ACC112 (cell line): Measurements from ENCODE around the gene KCNB1.

Experiments used
- H2AFZ ChIP-seq: fragments of 200-600 bp; sonication (generic); one replicate; pipeline ENCODE4 v1.6.0; 2017; ENCODE audit warnings: antibody characterized with exemption, low read length; ENCODE audit not compliant: unreplicated experiment
- H3K27ac ChIP-seq: fragments of 200-600 bp; sonication (generic); 2 replicates; pipeline ENCODE4 v1.5.1; 2014; ENCODE audit warnings: low read depth, mild to moderate bottlenecking, antibody characterized with exemption, low read length, moderate library complexity
- H3K27me3 ChIP-seq: fragments of 200-600 bp; sonication (generic); 2 replicates; pipeline ENCODE4 v1.6.1; 2014; ENCODE audit warnings: mild to moderate bottlenecking, antibody characterized with exemption, low read length, moderate library complexity, mixed read lengths; ENCODE audit not compliant: insufficient read depth
- H3K36me3 ChIP-seq: fragments of 200-600 bp; sonication (generic); 2 replicates; pipeline ENCODE4 v1.6.1; 2016; ENCODE audit warnings: mild to moderate bottlenecking, antibody characterized with exemption, low read length, moderate library complexity, mixed read lengths; ENCODE audit not compliant: insufficient read depth
- H3K4me1 ChIP-seq: fragments of 200-600 bp; sonication (generic); one replicate; pipeline ENCODE4 v1.6.1; 2016; ENCODE audit warnings: low read length, mixed read lengths; ENCODE audit not compliant: insufficient read depth, unreplicated experiment, control insufficient read depth
- H3K4me3 ChIP-seq: fragments of 200-600 bp; sonication (generic); 2 replicates; pipeline ENCODE4 v1.5.1; 2014; ENCODE audit warnings: mild to moderate bottlenecking, low read depth, low read length
- H3K79me2 ChIP-seq: fragments of 200-600 bp; sonication (generic); one replicate; pipeline ENCODE4 v1.6.0; 2016; ENCODE audit warnings: low read length; ENCODE audit not compliant: control insufficient read depth, unreplicated experiment, insufficient read depth

Gene KCNB1

GRCh38 chr20:49483018-49483695 is 689 bp upstream of the KCNB1 start:
- H3K36me3 ChIP-seq: no peaks in the 10 kb centered on the region
- H3K4me3 ChIP-seq: peak overlapping the region; percentile 37; the same call in 1 of the 2 replicates
- no peak overlapping the region for H2AFZ ChIP-seq
- peaks cover 66% of the 10 kb centered on the region for H3K27me3 ChIP-seq
- no peak overlapping the region for H3K27ac ChIP-seq
- H3K4me1 ChIP-seq: no peaks in the 10 kb centered on the region
- no peaks in the 10 kb centered on the region for H3K79me2 ChIP-seq

GRCh38 chr20:49482173-49482572 is 295 bp downstream of the KCNB1 start:
- Histone ChIP-seq H3K27ac (no peak overlapping the region), H3K4me3 (no peak overlapping the region), H2AFZ (no peak overlapping the region), H3K36me3 (no peaks in the 10 kb centered on the region), H3K79me2 (no peaks in the 10 kb centered on the region), H3K27me3 (peaks cover 67% of the 10 kb centered on the region), H3K4me1 (no peaks in the 10 kb centered on the region)

DNA sequence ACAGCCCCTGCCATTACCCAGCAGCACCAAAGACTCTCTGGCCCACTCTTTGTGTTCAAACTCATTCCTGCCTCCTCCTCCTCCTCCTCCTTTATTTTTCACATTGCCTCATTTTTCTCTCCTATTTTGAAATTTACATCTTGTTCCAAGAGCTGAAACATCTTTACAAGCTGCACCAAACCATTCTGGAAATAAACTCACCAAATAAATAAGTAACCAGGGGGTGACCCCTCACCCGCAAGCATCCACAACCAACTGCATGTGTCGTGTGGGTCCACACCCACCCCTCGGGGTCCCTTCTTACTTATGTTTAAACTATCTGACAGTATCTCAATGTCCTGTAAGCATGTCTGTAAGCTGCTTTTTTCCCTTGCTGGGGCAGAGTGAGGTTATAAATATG is 1.4 kb downstream of the KCNB1 start:
- Histone ChIP-seq H3K36me3 (no peaks in the 10 kb centered on the region), H3K4me3 (no peak overlapping the region), H3K4me1 (no peaks in the 10 kb centered on the region), H3K79me2 (no peaks in the 10 kb centered on the region), H2AFZ (no peak overlapping the region), H3K27me3 (peaks cover 64% of the 10 kb centered on the region), H3K27ac (no peak overlapping the region)

GRCh38 chr20:49480236-49480635 is 2.2 kb downstream of the KCNB1 start:
- no peak overlapping the region for H3K27ac ChIP-seq
- H2AFZ ChIP-seq: no peak overlapping the region
- no peaks in the 10 kb centered on the region for H3K36me3 ChIP-seq
- no peaks in the 10 kb centered on the region for H3K4me1 ChIP-seq
- no peak overlapping the region for H3K4me3 ChIP-seq
- H3K27me3 ChIP-seq: peaks cover 64% of the 10 kb centered on the region
- no peaks in the 10 kb centered on the region for H3K79me2 ChIP-seq

DNA sequence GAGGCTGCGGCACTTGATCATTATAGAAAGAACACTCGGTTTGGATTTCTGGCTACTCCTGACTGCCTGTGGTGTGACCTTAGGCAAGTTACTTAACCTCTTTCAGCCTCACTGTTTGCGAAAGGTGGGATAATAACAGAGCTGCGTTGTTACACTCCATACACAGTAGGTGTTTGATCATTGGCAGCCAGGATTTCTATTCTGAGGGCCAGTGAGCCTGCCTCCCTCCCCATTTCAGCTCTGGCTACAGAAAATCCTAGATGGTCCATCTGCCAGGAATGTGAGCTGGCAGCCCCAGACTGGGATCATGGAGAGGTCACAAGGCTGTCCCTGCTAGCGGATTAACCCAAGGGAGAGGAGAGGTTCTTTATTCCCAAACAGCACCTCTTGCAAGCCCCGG is 2.7 kb downstream of the KCNB1 start:
- Histone ChIP-seq H3K27me3 (peaks cover 64% of the 10 kb centered on the region), H3K36me3 (no peaks in the 10 kb centered on the region), H3K4me1 (no peaks in the 10 kb centered on the region), H2AFZ (no peak overlapping the region), H3K27ac (no peak overlapping the region), H3K79me2 (no peaks in the 10 kb centered on the region), H3K4me3 (no peak overlapping the region)

GRCh38 chr20:49478754-49479689 is 3.4 kb downstream of the KCNB1 start:
- Histone ChIP-seq H3K27me3 (peaks cover 71% of the 10 kb centered on the region), H3K36me3 (no peaks in the 10 kb centered on the region), H2AFZ (no peak overlapping the region), H3K4me3 (no peak overlapping the region), H3K4me1 (no peaks in the 10 kb centered on the region), H3K79me2 (no peaks in the 10 kb centered on the region), H3K27ac (no peak overlapping the region)

DNA sequence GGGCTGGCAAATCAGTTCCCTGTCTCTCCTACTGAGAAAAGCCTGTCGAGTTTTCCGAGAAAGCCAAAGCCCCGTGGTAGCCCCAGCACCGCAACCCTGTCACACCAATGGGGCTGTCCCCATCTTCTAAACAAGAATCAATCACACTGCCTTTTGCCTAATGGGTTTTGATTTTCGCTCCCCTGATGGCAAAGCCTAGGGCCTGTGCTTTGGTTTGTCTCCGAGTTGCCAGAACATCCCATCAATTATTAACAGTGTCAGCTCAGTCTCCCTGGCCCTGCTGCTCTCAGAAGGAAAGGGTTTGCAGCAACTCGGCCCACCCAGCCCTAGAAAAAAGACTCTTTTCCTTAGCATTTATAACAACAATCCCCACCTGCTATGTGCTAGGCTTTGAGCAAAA is 4.2 kb downstream of the KCNB1 start:
- Histone ChIP-seq H2AFZ (no peak overlapping the region), H3K27me3 (peaks cover 72% of the 10 kb centered on the region), H3K27ac (no peak overlapping the region)

DNA sequence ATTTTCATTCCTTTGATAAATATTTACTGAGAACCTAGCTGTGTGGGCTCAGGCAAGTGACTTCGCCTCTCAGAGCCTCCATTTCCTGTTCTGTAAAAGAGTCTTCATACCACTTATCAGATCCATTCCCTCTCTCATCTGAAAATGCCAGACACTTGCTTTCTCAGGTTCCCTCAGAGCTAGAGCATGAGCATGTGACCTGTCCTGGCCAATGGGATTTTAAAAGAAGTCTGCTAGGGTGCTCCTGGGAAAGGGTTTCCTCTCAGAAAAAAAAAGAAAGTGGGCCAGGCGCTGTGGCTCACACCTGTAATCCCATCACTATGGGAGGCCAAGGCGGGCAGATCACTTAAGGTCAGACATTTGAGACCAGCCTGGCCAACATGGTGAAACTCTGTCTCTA is 5.3 kb downstream of the KCNB1 start:
- Histone ChIP-seq H2AFZ (no peak overlapping the region), H3K79me2 (no peaks in the 10 kb centered on the region), H3K27ac (no peak overlapping the region), H3K27me3 (peaks cover 66% of the 10 kb centered on the region), H3K36me3 (no peaks in the 10 kb centered on the region), H3K4me1 (no peaks in the 10 kb centered on the region), H3K4me3 (no peak overlapping the region)

More for the DNA sequence above, 4.2 kb downstream of the KCNB1 start:
- Histone ChIP-seq H3K36me3 (no peaks in the 10 kb centered on the region), H3K79me2 (no peaks in the 10 kb centered on the region), H3K4me3 (no peak overlapping the region), H3K4me1 (no peaks in the 10 kb centered on the region)

DNA sequence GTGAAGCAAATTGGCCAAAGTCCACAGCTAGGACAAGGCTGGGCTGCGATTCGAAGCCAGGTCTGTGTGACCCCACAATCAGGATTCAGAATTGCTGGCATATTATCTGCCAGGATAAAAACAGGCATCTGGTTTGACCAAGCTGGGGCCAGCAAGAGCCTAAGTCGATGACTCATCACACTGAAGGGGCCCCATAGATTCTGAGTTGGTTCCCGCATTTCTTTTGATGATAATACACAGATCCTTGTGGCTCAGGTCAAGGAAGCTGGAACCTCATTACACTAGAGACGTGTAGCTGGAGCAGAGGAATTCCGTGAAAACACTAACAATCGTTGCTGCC is 6.5 kb downstream of the KCNB1 start:
- Histone ChIP-seq H2AFZ (no peak overlapping the region), H3K27me3 (peaks cover 72% of the 10 kb centered on the region), H3K79me2 (no peaks in the 10 kb centered on the region), H3K27ac (no peak overlapping the region), H3K4me3 (no peak overlapping the region), H3K4me1 (no peaks in the 10 kb centered on the region), H3K36me3 (no peaks in the 10 kb centered on the region)

GRCh38 chr20:49475292-49476015 is 7.0 kb downstream of the KCNB1 start:
- no peaks in the 10 kb centered on the region for H3K4me1 ChIP-seq
- H2AFZ ChIP-seq: no peak overlapping the region
- no peaks in the 10 kb centered on the region for H3K79me2 ChIP-seq
- H3K27ac ChIP-seq: no peak overlapping the region
- no peak overlapping the region for H3K4me3 ChIP-seq
- H3K27me3 ChIP-seq: peaks cover 78% of the 10 kb centered on the region
- no peaks in the 10 kb centered on the region for H3K36me3 ChIP-seq
